Activated CD4-positive, alpha-beta T cell treated with anti-CD3 and anti-CD28 coated beads for 36 hours (primary cell): Measurements from ENCODE around the gene SBF2. TPM values are rescaled to one million over a fixed set of nuclear protein-coding genes. Genes with fewer than 3 reads are reported as not detected.

Source experiments
- ATAC-seq: fragments of 200-7000 bp; cut with Tn5 transposase; one replicate; pipeline ENCODE4 v1.10.0; 2021; ENCODE audit warnings: mild to moderate bottlenecking, moderate library complexity
- CTCF ChIA-PET: fragments of 350-600 bp; sonication (Branson Sonifier 250); formaldehyde crosslinking; loops from one replicate; lab custom pipeline; 2021; ENCODE audit warnings: antibody characterized with exemption; lab: Charles Lee
- POLR2A ChIA-PET: fragments of 350-600 bp; sonication (Branson Sonifier 250); formaldehyde crosslinking; loops from one replicate; lab custom pipeline; 2021; ENCODE audit warnings: antibody characterized with exemption, inconsistent platforms; lab: Charles Lee
- DNase-seq: peaks from one replicate; pipeline ENCODE4 v3.0.0-alpha.2; 2020
- H3K27ac Mint-ChIP-seq: one replicate; pipeline ENCODE4 v1.8.0; 2021; ENCODE audit warnings: mixed read lengths
- H3K27me3 Mint-ChIP-seq: one replicate; pipeline ENCODE4 v1.8.0; 2021; ENCODE audit warnings: mixed read lengths
- H3K36me3 Mint-ChIP-seq: one replicate; pipeline ENCODE4 v1.8.0; 2021; ENCODE audit warnings: low read depth, mixed read lengths
- H3K4me1 Mint-ChIP-seq: one replicate; pipeline ENCODE4 v1.8.0; 2021; ENCODE audit warnings: mixed read lengths
- H3K4me3 Mint-ChIP-seq: one replicate; pipeline ENCODE4 v1.8.0; 2021; ENCODE audit warnings: mild to moderate bottlenecking, moderate library complexity, mixed read lengths
- H3K9me3 Mint-ChIP-seq: one replicate; pipeline ENCODE4 v1.8.0; 2021; ENCODE audit warnings: low read depth, mixed read lengths
- intact Hi-C, 2 experiments: fragments of 100-400 bp; cut with DNase I in 1 of 2; cut with micrococcal nuclease in 1 of 2; formaldehyde crosslinking; loops; one replicate each; pipeline versions ENCODE4 v1.14.2 to v1.15.1; 2022 to 2024; cut with DNase I, micrococcal nuclease
- total RNA-seq, 2 experiments: library from RNA; stranded (reverse); gene quantifications; one replicate each; pipeline ENCODE4 v1.2.3, GENCODE V29; 2021

Gene SBF2
- total RNA-seq, 2 experiments from 2014 or later, result 7.1 to 8.1 TPM

DNA sequence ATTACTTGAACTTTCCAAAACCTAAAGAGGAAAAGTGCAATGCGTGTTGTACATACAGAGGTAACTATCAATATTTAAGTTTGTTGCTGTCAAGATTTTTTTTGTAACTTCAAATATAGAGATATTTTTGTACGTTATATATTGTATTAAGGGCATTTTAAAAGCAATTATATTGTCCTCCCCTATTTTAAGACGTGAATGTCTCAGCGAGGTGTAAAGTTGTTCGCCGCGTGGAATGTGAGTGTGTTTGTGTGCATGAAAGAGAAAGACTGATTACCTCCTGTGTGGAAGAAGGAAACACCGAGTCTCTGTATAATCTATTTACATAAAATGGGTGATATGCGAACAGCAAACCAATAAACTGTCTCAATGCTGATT lies 13.0 kb upstream of the SBF2 start:
- ChIA-PET CTCF (interaction anchor here (0.7 to 5.0 kb wide), 11 partner anchors 8 to 548 kb away, joined by 3 to 41 read pairs (median 5); no protein-coding TSS in a partner anchor), POLR2A (interaction anchor here (0.9 kb wide), 1 partner anchor 549 kb away, joined by 3 read pairs; no protein-coding TSS in a partner anchor)
- H3K27ac Mint-ChIP-seq, result peak overlapping the region; percentile 96
- ATAC-seq, result no peak
- H3K27me3 Mint-ChIP-seq, result peaks cover 46% of the 10 kb centered on the region
- H3K4me3 Mint-ChIP-seq, result peak overlapping the region; percentile 77
- no peak for DNase-seq
- no peaks in the 10 kb centered on the region for H3K9me3 Mint-ChIP-seq
- H3K4me1 Mint-ChIP-seq, result peaks cover 50% of the 10 kb centered on the region
- intact Hi-C loops, result loop anchor here (1.0 to 10.0 kb wide), 23 partner anchors 9 to 1622 kb away; partner anchors contain the start of genes USP47 (in 2 of the 2), AMPD3 (in 1 of the 2), DENND5A (in 1 of the 2) and IPO7 (in 1 of the 2)
- peaks cover 16% of the 10 kb centered on the region for H3K36me3 Mint-ChIP-seq

DNA sequence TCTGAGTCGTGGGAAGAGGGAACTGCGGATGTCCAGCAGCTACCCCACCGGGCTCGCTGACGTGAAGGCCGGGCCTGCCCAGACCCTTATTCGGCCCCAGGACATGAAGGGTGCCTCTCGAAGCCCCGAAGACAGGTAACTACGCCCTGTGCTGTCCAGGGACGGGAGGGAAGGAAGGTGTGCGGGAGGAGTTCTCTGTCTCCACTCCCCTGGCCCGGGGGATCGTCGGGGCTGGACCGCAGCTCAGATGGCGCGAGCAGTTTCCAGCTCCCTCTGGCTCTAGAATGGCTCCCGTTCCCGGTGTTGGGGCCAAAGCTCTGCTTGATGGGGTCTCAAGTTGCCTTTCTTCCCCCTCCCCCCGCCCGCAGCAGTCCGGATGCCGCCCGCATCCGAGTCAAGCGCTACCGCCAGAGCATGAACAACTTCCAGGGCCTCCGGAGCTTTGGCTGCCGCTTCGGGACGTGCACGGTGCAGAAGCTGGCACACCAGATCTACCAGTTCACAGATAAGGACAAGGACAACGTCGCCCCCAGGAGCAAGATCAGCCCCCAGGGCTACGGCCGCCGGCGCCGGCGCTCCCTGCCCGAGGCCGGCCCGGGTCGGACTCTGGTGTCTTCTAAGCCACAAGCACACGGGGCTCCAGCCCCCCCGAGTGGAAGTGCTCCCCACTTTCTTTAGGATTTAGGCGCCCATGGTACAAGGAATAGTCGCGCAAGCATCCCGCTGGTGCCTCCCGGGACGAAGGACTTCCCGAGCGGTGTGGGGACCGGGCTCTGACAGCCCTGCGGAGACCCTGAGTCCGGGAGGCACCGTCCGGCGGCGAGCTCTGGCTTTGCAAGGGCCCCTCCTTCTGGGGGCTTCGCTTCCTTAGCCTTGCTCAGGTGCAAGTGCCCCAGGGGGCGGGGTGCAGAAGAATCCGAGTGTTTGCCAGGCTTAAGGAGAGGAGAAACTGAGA lies 12.2 kb upstream of the SBF2 start:
- peak overlapping the region; percentile 58 for H3K27ac Mint-ChIP-seq
- peaks cover 50% of the 10 kb centered on the region for H3K4me1 Mint-ChIP-seq
- H3K4me3 Mint-ChIP-seq, result peak overlapping the region; percentile 77
- ChIA-PET CTCF (interaction anchor here (0.6 to 5.0 kb wide), 6 partner anchors 8 to 333 kb away, joined by 3 to 41 read pairs (median 4); no protein-coding TSS in a partner anchor), POLR2A (no interaction called here)
- no peak for ATAC-seq
- intact Hi-C loops, result loop anchor here (2.0 to 10.0 kb wide), 17 partner anchors 151 to 1621 kb away; partner anchors contain the start of genes USP47 (in 2 of the 2), AMPD3 (in 1 of the 2), DENND5A (in 1 of the 2) and IPO7 (in 1 of the 2)
- peaks cover 44% of the 10 kb centered on the region for H3K27me3 Mint-ChIP-seq
- DNase-seq, result peak; percentile 55
- no peaks in the 10 kb centered on the region for H3K9me3 Mint-ChIP-seq
- H3K36me3 Mint-ChIP-seq, result peaks cover 16% of the 10 kb centered on the region

DNA sequence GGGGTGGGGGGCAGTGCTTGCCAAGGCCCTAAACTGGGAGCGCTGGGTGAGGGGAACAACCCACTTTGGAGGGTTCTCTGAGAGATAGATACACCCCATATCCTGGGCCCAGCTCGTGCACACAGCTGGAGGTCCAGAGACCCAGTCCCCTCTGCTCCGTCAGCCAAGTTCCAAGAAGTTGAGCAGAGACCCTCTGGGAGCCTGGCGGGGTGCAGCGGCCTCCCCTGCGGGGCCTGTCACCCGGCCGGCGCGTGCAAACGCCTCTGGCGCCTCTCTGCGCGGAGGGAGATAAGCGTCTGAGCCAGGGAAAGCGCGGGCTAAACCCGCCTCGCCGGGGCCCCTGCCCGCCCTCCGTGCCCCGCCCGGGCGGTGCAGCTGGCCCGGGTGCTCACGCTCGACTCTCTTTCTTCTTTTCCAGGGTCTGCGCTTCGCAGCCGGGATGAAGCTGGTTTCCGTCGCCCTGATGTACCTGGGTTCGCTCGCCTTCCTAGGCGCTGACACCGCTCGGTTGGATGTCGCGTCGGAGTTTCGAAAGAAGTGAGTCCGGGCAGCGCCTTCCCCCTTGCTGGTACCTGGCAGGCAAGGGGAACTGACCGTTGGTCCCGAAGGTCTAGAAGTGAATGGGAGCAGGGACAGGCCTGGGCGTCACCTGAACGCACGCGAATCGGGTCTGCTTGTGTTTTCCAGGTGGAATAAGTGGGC lies 11.4 kb upstream of the SBF2 start:
- DNase-seq (peak; percentile 59), ATAC-seq (no peak)
- H3K4me1 Mint-ChIP-seq, result peaks cover 49% of the 10 kb centered on the region
- intact Hi-C loops, result loop anchor here (5.0 to 10.0 kb wide), 15 partner anchors 152 to 1621 kb away; partner anchors contain the start of genes USP47 (in 2 of the 2), AMPD3 (in 1 of the 2), DENND5A (in 1 of the 2) and IPO7 (in 1 of the 2)
- H3K27ac Mint-ChIP-seq, result peak overlapping the region; percentile 58
- peaks cover 16% of the 10 kb centered on the region for H3K36me3 Mint-ChIP-seq
- no peaks in the 10 kb centered on the region for H3K9me3 Mint-ChIP-seq
- H3K27me3 Mint-ChIP-seq, result peaks cover 46% of the 10 kb centered on the region
- CTCF ChIA-PET, result interaction anchor here (0.9 to 3.4 kb wide), 4 partner anchors 10 to 97 kb away, joined by 3 to 36 read pairs (median 4); no protein-coding TSS in a partner anchor
- H3K4me3 Mint-ChIP-seq, result peak overlapping the region; percentile 77
- POLR2A ChIA-PET, result no interaction called here

DNA sequence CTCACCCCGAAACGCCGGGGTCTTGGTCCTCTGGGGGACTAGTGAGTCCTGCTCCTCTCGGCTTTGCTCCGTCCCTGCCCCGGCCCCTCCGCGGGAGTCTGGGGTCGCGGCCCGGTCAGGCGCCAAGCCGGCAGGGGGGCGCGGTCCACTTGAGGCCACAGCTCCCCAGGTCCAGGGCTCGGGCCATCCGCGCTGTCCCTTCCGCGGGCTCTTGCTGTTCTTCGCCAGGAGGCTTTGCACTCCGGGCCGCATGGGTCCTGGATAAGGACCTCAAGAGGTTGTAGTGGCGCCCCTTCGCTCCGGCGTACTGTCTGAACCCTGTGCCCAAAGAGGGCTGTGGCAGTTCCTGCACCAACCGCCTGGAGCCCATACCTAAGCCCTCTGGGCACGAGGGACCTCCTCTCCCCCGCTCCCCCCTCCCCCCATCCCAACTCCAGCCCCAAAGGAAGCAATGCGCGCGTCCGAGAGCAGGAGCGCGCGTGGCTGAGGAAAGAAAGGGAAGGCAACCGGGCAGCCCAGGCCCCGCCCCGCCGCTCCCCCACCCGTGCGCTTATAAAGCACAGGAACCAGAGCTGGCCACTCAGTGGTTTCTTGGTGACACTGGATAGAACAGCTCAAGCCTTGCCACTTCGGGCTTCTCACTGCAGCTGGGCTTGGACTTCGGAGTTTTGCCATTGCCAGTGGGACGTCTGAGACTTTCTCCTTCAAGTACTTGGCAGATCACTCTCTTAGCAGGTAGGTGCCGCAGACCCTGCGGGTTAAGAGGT lies 10.7 kb upstream of the SBF2 start, which contains the start of gene ADM:
ADM (plus strand) TSS at position 579 of the 767 bp plus-strand sequence. CDS start 628 bp downstream, outside the sequence.
- Mint-ChIP-seq H3K9me3 (no peaks in the 10 kb centered on the region), H3K36me3 (peaks cover 16% of the 10 kb centered on the region), H3K27me3 (peaks cover 46% of the 10 kb centered on the region), H3K27ac (peak within 1 kb of the TSS; percentile 58), H3K4me1 (peaks cover 46% of the 10 kb centered on the region), H3K4me3 (peak within 1 kb of the TSS; percentile 77)
- POLR2A ChIA-PET, result no interaction called here
- ATAC-seq (peak; percentile 25), DNase-seq (peak; percentile 72)
- CTCF ChIA-PET, result interaction anchor here (0.6 to 1.7 kb wide), 13 partner anchors 9 to 731 kb away, joined by 3 to 10 read pairs (median 4); partner anchors contain the start of gene WEE1
- intact Hi-C loops, result loop anchor here (1.0 to 10.0 kb wide), 16 partner anchors 10 to 1620 kb away; partner anchors contain the start of genes USP47 (in 2 of the 2), AMPD3 (in 1 of the 2), DENND5A (in 1 of the 2) and IPO7 (in 1 of the 2)

DNA sequence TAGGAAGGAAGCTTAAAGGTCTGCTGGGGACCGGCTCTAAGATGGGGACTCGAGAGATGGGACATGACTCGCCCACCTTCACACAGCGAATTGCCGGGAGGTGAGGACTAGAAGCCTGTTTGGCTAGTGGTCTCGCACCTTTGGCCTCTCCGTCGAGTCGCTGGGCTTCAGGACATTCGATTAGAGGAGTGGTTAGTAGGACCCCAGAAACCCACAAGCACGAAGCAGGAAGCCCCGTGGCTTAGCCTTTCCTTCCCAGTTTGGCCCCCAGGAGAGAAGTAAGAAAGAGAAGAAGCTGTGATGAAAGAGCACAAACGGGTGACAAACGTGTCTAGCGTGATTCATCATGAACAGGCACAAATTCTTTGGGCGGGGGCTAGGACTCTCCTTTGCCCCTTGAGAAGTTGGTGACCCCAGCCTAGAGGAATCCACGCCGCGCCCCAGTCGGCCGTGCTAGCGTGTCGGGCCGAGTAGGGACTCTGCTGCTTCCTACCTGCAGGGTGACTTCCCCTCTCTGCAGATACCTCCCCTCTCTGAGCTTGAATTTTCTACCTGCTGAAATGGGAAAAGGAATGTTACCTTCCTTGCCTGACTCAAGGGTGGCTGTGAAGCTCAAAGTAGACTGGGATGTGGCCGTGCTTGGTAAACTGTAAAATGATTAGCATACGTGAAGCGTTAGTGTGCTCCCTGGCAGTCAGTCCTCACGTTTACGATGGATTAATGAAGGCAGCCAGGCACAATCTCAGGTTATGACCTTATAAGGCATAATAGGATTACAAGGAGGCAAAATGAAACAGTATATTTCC lies 9.7 kb upstream of the SBF2 start:
- CTCF ChIA-PET, result interaction anchor here (0.6 to 1.7 kb wide), 18 partner anchors 8 to 730 kb away, joined by 3 to 10 read pairs (median 4); partner anchors contain the start of gene WEE1

DNA sequence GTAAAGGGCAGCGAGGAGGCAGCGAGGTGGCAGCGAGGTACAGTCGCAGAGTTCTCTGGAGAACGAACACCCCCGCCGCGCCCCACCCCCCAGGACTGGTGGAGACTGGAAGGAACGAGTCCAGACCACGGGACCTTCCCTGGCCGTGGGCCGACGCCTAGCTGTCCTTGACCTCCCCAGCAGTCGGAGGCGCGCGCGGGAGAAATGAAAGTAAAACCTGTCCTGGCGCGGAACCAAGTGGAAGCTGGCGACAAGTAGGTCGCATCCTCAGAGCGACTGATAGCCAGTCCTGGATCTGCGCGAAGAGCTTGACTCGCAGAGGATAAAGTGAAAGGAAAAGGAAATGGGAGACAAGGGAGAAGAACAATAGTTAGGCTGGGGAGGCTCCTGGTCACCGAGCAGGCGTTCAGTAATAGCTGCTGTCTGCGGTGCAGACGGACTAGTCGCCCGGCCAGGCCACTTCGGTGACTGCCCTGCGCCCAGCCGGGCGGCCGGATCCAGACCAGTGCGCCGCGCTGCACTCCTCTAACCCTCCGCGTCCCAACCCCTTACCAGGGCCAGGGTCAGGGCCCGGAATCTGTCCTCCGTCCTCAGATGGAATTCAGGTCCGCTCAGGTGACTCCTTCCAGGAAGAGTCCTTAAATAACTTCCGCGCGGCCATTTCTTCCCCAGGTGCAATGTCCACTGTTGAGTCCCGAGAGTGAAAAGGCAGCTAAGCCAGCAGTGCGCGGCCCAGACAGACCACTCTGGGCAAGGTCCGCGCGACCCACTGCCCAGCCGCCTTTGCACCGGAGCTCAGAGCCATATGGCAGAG lies 8.9 kb upstream of the SBF2 start:
- ATAC-seq, result peak; percentile 2
- no peaks in the 10 kb centered on the region for H3K9me3 Mint-ChIP-seq
- POLR2A ChIA-PET, result no interaction called here
- H3K4me1 Mint-ChIP-seq, result peaks cover 41% of the 10 kb centered on the region
- H3K27me3 Mint-ChIP-seq, result peaks cover 38% of the 10 kb centered on the region
- H3K27ac Mint-ChIP-seq, result peak overlapping the region; percentile 64
- H3K36me3 Mint-ChIP-seq, result peaks cover 14% of the 10 kb centered on the region
- peak overlapping the region; percentile 77 for H3K4me3 Mint-ChIP-seq
- CTCF ChIA-PET, result interaction anchor here (0.6 to 1.7 kb wide), 14 partner anchors 7 to 731 kb away, joined by 3 to 10 read pairs (median 3); no protein-coding TSS in a partner anchor
- DNase-seq, result peak; percentile 80
- intact Hi-C loops, result loop anchor here in 1 of 2 experiments (10.0 kb wide), 4 partner anchors 918 to 1618 kb away; partner anchors contain the start of genes DENND5A, IPO7, RPL27A and TRIM66

More for the DNA sequence above, 9.7 kb upstream of the SBF2 start:
- ATAC-seq (no peak), DNase-seq (peak; percentile 53)
- intact Hi-C loops, result loop anchor here (1.0 to 10.0 kb wide), 5 partner anchors 9 to 1619 kb away; partner anchors contain the start of genes DENND5A (in 1 of the 2), IPO7 (in 1 of the 2), RPL27A (in 1 of the 2) and SBF2 (in 1 of the 2)
- peak overlapping the region; percentile 64 for H3K27ac Mint-ChIP-seq
- H3K4me1 Mint-ChIP-seq, result peaks cover 40% of the 10 kb centered on the region
- H3K27me3 Mint-ChIP-seq, result peaks cover 41% of the 10 kb centered on the region
- no peaks in the 10 kb centered on the region for H3K9me3 Mint-ChIP-seq
- H3K36me3 Mint-ChIP-seq, result peaks cover 16% of the 10 kb centered on the region
- POLR2A ChIA-PET, result no interaction called here
- H3K4me3 Mint-ChIP-seq, result peak overlapping the region; percentile 77

DNA sequence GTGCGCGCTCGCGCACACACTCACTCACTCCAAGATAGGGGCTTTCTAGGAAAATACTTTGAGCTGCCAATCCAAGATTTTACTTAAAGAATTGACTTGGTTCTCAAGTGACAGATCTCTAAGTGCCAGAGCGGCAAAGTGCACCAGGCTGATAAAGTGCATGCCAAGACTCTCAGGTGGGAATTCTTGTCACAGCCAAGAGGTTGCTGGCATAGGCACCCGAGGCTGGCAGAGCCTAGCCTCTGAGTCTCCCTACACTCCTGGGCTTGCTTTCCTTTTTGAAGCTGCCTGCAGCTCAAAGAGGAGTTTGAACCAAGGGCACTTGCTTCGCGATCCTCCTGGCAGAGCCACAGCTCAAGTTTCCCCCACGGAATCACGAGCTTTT lies 8.3 kb upstream of the SBF2 start:
- DNase-seq (no peak), ATAC-seq (no peak)
- H3K4me1 Mint-ChIP-seq, result peaks cover 46% of the 10 kb centered on the region
- H3K9me3 Mint-ChIP-seq, result no peaks in the 10 kb centered on the region
- H3K4me3 Mint-ChIP-seq, result peak overlapping the region; percentile 77
- peaks cover 42% of the 10 kb centered on the region for H3K27me3 Mint-ChIP-seq
- CTCF ChIA-PET, result interaction anchor here (0.7 to 1.7 kb wide), 12 partner anchors 8 to 730 kb away, joined by 3 to 5 read pairs (median 3); no protein-coding TSS in a partner anchor
- POLR2A ChIA-PET, result no interaction called here
- peaks cover 14% of the 10 kb centered on the region for H3K36me3 Mint-ChIP-seq
- peak overlapping the region; percentile 64 for H3K27ac Mint-ChIP-seq
- intact Hi-C loops, result loop anchor here in 1 of 2 experiments (10.0 kb wide), 4 partner anchors 918 to 1618 kb away; partner anchors contain the start of genes DENND5A, IPO7, RPL27A and TRIM66

DNA sequence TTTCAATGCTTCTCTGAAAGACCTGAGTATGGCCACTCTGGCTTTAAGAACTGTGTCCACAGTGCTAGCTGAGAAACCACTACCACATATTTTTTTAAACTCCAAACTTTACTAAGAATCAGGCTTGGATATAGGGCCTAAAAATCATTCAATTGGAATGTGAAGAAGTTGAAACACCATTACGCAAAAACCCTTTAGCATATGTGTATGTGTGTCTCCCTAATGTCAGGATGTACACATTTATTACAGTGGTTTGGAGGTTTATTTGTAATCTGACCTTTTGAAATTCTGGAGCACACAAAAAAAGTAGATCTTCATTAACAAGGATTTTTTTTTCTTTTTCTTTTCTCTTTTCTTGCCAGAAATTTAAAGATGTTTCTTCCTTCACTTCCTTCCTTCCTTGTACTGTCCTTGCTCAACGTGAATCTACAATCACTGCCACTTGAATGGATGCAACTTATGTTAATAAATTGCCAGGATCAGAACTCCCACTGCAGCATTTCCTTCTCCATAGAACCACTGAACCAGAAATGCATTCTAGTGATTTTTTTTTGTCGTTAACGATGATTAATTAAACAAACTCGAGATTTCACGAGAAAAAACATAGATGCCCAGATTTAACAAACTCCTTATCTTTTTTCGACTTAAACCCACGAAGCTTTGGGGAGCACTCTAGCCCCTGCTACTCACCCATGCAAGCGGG lies 7.8 kb upstream of the SBF2 start:
- H3K36me3 Mint-ChIP-seq, result peaks cover 11% of the 10 kb centered on the region
- ChIA-PET POLR2A (no interaction called here), CTCF (interaction anchor here (0.7 to 1.7 kb wide), 7 partner anchors 8 to 542 kb away, joined by 3 to 5 read pairs (median 3); no protein-coding TSS in a partner anchor)
- H3K4me1 Mint-ChIP-seq, result peaks cover 43% of the 10 kb centered on the region
- H3K27ac Mint-ChIP-seq, result no peak overlapping the region
- DNase-seq (no peak), ATAC-seq (no peak)
- peaks cover 41% of the 10 kb centered on the region for H3K27me3 Mint-ChIP-seq
- intact Hi-C loops, result loop anchor here in 1 of 2 experiments (10.0 kb wide), 4 partner anchors 917 to 1617 kb away; partner anchors contain the start of genes DENND5A, IPO7, RPL27A and TRIM66
- peak overlapping the region; percentile 77 for H3K4me3 Mint-ChIP-seq
- H3K9me3 Mint-ChIP-seq, result no peaks in the 10 kb centered on the region
